ENCODE measurements around the gene CCDC27. TPM values are rescaled to one million over a fixed set of nuclear protein-coding genes. Genes with fewer than 3 reads are reported as not detected.
A peak's percentile ranks its signal among the peaks of the same experiment; 100 is the strongest.

Gene CCDC27
- total and polyA plus RNA-seq, 2 of the 13 experiments (the other 11 are each of a cell fraction or from before 2014, with no cell fraction given), result not detected

DNA sequence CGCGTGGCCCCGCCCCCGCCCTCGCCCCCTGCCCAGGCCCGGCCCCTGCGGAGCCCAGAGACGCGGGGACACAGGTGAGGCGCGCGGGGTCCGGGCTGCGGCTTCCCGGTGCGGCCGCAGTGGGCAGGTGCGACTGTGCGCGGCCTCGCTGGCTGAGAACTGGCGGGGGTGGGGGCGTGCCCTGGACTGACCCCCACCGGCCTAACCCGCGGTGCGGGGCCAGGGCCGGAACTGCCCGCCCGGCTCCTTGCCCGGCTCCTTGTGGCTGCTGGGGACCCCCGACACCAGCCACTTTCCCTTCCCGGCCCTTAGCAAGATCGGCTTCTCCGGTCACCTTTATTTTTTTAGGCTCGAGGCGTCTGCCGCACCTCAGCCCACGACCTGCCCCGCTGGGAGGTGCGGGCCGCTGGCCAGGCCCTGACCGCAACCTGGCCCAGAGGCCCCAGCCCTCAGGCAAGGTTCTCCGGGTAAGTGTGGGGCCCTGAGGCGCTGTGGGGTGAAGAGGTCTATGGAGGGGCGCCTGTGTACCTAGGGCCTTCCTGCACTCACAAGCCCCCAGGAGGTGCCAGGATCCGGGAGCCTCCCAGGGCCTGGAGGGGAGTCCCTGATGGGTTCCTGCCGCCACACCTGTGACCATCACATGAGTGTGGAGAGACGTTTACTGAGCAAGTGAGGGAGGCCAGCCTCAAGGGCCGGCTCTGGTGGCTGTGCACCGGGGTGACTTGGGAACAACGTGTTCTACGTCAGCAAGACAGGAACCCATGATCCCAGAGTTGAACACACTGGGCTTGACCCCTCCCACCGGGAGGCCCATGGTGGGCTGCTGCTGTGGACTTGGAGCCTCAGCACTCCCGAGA lies 20.7 kb downstream of the CCDC27 start, which contains the start of gene SMIM1 (continued):
- TF ChIP-seq DZIP1 (CRISPR knock-in tag; IDR thresholded peaks at IDR 0.05) (peak; percentile 58; the same call in 1 of the 2 replicates), ZNF543 (CRISPR knock-in tag; IDR thresholded peaks at IDR 0.05) (peak; percentile 27; the same call in 1 of the 2 replicates), E2F1 (CRISPR knock-in tag; IDR thresholded peaks at IDR 0.05) (peak; percentile 15; the same call in 1 of the 2 replicates), PRPF4 (IDR thresholded peaks at IDR 0.05; ENCODE audit: low read depth, low read length, poor library complexity, severe bottlenecking) (no peak), ARNT2 (CRISPR knock-in tag; IDR thresholded peaks at IDR 0.05; ENCODE audit: low read depth) (0 out of 2 replicates have a peak, but pooled peaks have one; percentile 15), ZKSCAN5 (CRISPR knock-in tag; IDR thresholded peaks at IDR 0.05) (0 out of 2 replicates have a peak, but pooled peaks have one; percentile 22), ZNF34 (CRISPR knock-in tag; IDR thresholded peaks at IDR 0.05; ENCODE audit: borderline replicate concordance) (0 out of 2 replicates have a peak, but pooled peaks have one; percentile 29), ZNF883 (CRISPR knock-in tag; IDR thresholded peaks at IDR 0.05; ENCODE audit: not compliant biosample characterization) (peak; percentile 5)
- TF ChIP-seq, protein P1, sequence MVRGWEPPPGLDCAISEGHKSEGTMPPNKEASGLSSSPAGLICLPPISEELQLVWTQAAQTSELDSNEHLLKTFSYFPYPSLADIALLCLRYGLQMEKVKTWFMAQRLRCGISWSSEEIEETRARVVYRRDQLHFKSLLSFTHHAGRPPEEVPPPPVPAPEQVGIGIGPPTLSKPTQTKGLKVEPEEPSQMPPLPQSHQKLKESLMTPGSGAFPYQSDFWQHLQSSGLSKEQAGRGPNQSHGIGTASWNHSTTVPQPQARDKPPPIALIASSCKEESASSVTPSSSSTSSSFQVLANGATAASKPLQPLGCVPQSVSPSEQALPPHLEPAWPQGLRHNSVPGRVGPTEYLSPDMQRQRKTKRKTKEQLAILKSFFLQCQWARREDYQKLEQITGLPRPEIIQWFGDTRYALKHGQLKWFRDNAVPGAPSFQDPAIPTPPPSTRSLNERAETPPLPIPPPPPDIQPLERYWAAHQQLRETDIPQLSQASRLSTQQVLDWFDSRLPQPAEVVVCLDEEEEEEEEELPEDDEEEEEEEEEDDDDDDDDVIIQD (CRISPR knock-in tag; IDR thresholded peaks at IDR 0.05; ENCODE audit: low read depth), result no peak
